GM18526 (cell line): ENCODE results near the gene ZFAND3.

Experiments
- POLR2A ChIP-seq: IDR thresholded peaks from 3 replicates; pipeline ENCODE4 v1.6.1; 2011; ENCODE audit not compliant: insufficient read length; ENCODE audit errors: extremely low read depth

The ZFAND3 gene

DNA sequence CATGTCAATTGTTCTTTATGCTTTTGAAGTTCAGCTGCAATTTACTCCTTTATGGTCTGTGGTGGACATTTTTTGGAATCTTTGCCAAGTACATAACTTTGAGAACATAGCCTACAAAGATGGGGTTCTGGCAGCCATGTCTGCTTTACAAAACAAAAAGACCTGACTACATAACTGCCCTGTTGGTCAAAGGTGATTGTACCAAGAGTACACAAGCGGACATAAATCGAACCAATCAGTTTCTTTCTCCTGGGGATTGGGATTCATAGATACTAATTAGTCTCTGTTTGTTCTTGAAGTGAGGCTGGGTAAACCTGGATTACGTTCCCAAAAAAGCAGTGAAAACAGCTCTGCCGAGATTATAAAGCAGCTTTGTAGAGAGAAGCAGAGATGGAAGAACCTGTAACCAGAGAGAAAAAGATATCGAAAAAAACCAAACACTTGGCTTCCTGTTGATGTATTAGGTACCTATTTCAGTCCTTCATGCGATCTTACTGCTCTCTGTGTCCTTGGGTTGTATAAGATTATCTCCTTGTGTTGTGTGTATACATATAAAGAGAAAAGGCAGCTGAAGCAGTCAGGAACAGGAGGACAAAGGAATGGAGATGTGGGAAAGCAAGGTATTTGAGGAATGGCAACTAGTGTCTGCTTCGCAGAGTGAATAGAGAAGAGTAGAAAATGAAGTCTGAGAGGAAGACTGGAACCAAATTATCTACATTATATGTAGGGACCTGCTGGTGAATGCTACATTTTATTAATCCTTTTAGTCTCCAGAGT is 2.7 kb upstream of the ZFAND3 start:
- no peak for TF ChIP-seq POLR2A

DNA sequence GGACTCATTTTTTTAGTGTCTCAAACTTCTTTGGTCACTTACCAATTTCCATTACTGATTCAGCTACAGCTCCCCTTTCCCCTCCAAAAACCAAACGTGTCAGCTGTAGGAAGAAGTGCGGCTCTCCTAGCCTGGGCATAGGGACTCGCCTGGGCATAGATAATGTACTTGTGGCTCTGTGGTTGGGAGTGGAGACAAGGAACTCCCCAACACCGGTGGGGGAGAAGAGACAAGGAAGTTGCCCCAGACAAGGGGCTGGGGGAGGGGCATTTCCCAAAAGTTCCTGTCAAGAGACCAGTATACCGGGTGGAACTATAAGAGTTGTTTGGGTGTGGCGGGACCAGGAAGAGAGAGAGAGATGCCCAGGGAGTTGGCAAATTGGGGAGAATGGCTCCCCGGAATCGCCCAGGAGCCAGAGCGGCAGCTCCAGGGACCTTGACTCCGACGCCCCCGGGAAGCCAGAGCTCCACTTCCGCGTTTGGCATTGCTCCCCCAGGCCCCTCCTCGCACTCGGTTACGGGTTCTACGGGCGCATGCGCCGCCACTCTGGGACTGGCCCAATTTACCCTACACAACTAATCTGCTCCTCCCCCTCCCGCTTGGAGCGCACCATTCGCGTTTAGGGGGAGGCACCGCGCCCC is 871 bp upstream of the ZFAND3 start:
- TF ChIP-seq POLR2A: peak; percentile 96

DNA sequence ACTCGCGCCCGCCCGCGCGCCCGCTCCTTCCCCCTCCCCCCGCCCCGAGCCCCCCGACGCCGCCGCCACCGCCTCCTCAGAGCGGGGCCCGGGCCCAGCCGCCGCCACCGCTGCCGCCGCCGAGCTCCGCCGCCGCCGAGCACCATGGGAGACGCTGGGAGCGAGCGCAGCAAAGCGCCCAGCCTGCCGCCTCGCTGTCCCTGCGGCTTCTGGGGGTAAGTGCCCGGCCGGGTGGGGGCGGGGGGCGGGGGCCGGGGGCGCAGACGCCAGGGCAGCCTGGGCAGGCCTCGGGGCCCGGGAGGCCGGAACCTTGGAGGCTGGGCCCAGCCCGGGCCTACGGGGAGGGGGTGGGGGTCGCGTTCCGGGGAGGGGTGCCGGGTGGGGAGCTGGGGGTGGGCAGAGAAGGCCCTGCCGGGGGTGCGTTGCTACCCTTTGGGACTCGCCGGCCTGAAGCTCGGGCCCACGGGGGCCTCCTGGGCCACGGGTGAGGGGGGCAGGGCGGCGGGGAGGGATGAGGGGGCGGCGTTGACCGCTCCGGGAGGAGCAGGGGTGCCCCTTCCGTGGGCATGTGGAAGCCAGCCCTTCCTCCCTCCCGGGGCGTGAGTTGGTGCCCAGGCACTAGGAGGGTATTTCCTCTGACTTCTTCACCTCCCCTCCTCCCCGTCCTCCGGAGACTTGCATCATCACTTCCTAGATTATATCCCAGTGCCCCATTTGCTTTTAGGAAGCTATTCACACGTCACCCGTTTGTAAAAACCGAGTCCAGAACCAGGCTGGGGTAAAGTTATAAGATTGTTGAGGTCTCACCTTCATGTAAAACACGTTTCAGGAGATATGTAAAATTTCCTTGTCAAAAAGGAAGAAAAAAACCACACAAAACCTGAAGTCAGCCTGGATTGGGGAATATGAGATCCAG is 533 bp downstream of the ZFAND3 start:
- TF ChIP-seq POLR2A: no peak

DNA sequence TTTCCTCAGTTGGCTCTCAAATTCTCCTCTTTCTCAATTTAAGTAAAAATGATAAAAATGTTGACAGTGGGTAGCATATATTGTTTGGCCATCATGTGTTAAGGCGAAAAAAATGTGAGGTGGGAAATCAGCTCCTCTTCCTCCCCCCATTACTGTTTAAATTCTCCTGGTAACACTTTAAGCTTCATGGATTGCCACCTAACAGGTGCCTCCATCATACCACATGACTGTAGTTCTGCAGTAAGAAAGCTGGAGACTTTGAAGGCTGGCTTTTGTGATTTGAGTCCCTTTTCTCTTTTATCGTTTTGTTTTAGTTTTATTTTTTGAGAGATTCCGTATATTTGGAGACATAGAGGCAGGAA is 1.2 kb downstream of the ZFAND3 start:
- TF ChIP-seq POLR2A: no peak

DNA sequence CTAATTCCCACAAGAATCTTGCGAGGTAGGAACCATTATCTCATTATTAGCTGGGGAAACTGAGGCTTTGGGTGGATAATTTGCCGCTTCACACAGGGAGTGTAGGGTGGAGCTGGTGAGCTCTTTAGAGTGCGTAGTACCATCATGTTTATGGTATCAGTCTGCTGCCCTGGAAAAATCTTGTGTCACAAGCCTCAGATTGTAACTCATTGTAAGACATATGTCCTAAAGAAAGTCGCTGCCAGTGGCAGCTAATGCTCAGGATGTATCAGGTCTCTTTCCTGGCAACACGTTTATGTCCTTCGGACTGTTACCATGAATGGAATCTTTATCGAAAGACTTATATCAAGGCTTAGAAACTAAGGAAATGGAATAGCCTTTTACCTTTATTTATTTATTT is 1.9 kb downstream of the ZFAND3 start:
- TF ChIP-seq POLR2A: no peak

DNA sequence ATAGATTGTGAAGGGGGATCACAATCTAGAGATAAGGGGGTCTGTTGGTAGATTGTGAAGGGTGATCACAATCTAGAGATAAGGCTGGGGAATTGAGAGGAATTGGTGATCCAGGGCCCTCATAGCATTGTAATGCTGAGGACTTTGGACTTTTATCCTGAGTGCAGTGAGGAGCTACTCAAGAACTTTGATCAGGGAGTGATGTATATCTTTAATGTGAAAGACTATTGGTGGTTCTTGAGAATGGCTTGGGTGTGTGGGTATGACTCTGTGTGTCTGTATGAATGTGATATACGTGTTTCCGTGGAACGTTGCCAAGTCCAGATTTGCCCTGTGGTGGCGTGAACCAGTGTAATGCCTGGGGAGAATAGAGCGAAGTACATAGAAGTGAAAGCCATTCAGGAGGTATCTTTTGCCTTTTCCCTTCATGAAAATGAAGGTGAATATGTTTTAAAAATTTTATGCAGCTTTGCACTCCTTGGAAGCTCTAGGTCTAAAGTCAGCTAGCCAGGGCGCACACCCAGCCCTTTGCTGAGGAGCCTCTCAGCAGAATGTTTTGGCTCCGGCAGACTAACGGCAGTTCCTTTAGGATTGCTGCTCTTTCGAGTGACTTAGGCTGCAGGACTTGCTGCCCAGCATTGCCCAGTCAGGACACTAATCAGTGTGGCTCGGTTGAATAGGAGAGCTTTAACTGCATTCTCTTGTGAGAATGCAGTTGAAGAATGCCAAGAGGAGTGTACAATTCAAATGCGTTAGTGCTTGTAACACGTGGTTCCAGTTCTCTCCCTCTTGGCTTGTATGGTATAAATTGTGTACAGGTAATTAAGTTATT is 3.5 kb downstream of the ZFAND3 start:
- TF ChIP-seq POLR2A: no peak

DNA sequence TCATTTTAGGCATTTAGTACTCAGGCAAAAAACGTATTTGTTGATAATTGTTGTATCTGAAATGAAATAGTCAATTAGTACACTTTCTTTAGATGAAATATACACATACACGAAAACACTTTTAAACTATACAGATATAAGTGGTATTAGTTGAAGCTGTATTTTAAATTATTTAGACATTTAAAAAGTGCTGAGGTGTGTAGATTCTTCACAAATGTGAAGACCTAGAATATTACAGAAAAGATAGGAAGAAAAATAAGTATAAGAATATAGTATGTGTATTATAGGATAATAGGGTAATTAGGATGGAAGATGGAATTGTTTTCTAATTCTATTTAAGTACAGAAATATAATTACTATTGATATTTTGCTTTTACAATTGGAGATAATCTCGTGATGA is 4.6 kb downstream of the ZFAND3 start:
- no peak for TF ChIP-seq POLR2A

DNA sequence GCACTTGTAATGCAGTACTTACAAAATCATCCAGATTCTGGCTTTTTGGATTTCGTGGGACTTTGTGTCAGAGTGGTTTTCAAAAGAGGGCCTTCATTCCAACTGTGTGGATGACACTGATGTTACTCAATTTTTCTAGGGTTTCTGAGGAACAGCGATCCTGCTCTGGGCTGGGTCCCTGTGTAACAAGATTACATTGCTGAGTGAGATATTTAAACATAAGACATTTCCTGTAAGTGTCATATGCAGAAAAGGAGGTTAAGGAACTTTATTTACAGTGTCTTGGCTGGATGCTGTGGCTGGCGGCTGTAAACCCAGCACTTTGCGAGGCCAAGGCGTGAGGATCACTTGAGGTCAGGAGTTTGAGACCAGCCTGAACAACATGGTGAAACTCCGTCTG is 6.7 kb downstream of the ZFAND3 start:
- TF ChIP-seq POLR2A: no peak

DNA sequence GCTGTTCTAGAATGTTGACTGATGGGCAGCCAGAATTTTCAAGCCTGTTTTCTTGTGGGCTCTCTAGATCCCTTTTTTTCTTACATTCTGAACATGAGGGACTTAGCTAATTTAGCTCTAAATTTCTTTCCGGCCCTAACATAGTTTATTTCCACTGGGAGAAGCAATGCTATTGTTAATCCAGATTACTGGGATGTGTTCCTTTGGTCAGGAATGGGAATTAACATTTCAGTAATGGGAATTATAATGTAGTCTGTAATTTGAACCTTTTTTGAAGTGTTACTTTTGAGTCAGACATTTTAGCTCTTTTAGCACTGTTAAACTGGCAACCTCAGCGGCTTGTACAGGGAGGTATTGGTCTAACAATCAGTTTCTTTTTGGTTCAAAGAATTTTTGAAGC is 7.5 kb downstream of the ZFAND3 start:
- TF ChIP-seq POLR2A: no peak

DNA sequence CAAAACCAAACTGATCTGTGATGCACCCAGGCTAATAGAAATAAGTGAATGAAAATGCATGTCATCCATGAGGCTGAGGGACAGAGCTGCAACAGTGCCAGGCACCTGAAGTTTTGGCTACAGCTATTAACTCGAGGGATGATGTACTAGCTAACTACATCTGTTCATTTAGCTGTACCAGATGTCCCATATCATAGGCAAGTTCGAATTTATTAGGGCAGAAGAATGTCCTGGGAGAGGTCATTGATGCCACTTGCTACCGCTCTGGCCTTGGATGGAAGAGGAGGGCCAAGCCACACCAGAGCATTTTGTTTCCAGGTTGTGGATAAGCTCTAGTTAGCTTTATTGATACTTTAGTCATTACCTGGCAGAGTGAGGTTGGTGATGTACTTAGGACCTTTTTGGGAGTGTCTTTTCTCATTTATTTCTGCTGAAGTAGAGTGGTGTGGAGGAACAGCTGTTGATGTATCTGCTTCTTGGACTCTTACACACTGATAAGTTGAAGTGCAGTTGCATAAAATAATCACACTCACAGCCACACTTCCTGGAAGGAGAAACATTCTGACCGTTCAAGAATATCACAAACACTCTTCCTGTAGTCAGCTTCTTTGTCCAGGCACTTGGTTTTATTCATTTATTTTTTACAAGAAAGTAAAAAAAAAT is 8.2 kb downstream of the ZFAND3 start:
- no peak for TF ChIP-seq POLR2A

DNA sequence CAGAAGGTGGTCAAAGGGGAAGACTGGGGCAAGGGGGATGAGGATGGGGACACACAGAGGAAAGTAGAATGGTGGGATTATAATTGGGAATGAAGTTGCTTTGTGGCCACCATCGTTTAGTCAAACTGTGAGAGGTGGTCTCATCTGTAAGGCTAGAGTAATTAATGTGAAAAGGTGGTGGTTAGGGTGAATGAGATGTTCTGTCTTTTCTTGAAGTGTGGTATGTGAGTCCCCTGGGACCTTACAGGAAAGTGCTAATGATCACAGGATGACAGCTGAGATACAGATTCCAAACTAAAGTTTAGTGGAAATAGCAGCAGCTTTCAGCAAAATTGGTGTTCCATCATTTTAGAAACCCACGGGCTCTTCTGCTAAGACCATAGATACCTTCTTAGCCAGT is 10.7 kb downstream of the ZFAND3 start:
- TF ChIP-seq POLR2A: no peak

DNA sequence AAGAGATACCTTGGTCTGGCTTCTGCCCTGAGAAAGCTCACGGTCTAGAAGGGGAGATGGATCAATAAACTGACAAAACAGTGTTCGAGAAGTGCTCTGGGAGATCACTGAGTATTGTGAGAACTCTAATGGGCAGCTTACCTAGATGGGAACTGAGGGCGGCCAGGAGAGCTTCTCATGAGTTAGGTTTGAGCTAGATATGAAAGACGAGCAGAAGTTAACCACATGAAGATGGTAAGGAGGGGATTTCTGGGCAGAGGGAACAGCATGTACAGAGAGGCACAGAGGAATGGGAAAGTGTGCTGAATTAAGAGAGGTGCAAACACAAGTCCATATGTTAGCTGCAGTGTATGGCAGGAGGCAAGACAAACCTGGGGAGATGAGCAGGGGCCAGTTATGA is 11.9 kb downstream of the ZFAND3 start:
- no peak for TF ChIP-seq POLR2A

DNA sequence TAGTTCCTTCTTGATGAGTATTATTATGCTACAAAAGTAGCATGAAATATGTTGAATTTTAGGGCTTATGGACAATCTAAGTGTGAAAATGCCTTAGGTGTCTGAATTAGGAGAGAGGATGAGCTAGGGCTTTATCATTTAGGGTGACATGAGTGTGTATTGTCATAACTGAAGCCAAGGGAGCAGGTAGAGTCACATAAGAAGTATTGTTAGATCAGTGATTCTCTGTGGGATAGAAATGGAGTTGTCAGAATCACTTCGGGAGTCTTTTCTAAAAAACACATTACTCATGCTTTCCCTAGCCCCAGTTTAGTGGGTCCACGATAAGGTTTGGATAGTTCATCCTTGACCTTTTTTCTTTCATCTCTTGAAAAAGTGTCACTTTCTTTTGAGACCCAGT is 16.4 kb downstream of the ZFAND3 start:
- TF ChIP-seq POLR2A: no peak

DNA sequence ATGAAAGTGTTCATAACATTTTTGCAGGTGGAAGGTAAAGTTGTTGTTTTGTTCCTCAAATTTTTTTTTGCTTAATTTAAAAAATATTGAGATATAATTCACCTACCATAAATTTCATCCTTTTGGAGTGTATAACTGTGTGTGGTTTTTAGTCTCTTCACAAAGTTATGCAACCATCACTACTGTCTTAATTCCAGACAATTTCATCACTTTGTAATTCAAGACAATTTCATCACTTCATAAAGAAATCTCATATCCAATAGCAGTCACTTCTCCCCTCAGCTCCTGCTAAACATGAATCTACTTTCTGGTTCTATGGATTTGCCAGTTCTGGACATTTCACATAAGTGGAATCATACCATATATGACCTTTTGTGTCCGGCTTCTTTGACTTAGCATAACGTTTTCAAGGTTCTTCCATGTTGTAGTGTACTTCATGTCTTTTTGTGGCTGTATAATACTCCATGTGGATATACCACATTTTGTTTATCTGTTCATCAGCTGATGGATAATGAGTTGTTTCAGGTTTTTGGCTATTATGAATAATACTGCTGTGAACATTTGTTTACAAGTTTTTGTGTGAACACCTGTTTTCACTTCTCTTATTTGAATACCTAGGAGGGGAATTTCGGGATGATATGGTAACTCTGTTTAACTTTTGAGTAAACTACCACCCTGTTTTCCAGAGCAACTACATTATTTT is 18.8 kb downstream of the ZFAND3 start:
- TF ChIP-seq POLR2A: no peak

DNA sequence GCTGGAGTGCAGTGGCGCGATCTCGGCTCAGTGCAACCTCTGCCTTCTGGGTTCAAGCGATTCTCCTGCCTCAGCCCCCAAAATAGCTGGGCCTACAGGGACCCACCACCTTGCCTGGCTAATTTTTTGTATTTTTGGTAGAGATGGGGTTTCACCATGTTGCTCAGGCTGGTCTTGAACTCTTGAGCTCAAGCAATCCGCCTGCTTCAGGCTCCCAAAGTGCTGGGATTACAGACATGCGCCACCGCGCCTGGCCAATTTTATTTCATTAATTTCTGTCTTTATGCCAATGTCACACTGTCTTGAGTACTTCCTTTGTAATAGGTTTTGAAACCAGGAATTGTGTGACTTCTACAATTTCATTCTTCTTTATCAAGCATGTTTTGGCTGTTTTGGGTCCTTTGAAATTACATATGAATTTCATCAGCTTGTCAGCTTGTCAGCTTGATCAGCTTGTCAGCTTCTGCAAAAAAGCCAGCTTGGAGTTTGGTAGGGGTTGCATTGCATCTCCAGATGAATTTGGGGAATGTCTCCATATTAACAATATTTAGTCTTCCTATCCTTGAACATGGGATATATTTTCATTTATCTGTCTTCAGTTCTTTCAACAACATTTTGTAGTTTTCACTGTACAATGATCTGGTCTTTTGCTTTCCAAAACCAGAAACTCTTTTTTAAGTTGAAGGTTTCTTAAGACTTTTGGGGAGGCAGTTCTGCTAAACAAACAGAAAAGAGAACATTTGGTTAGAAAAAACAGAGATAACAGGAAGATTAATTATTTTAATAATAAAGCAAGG is 20.8 kb downstream of the ZFAND3 start:
- TF ChIP-seq POLR2A: no peak
